ENCODE measurements around the gene CXCL13.
"Not testable (repeated sequence)": the region's sequence is repeated elsewhere in the genome, so short reads cannot be mapped to it uniquely, and the experiment has no call there.

CXCL13 gene

GRCh38 chr4:77629885-77630284 is 24.3 kb downstream of the CXCL13 start:
- in situ Hi-C loops (cut with MboI; ENCODE audit: low pct_unique_long_range_greater_than_20kb, low sequenced_read_pairs, unreplicated experiment), result no loop called here
- TF ChIP-seq CTCF (IDR thresholded peaks at IDR 0.05; ENCODE audit: extremely low read depth, insufficient read depth, missing control alignments), result no peak
- DNase-seq (ENCODE audit: low spot score), result peak; percentile 31

DNA sequence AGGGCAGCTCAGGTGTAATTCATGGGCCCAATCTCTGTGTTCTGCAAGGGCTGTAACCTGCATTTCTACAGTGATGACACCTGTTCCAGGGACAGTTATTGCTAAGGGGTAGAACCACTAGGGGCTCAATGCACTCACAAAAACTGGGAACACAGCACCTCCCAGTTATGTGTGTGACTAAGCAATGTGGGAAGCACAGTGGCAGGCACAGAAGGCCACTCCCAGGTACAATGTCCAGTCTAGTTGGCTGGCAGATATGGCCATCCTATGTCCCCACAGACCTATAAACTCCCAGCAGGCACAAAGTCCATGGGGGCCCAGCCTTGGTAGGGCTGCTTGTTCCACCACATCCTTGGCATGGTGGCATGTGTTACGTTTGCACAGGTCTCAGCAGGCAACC is 25.7 kb downstream of the CXCL13 start:
- DNase-seq (ENCODE audit: low spot score), result no peak
- in situ Hi-C loops (cut with MboI; ENCODE audit: low pct_unique_long_range_greater_than_20kb, low sequenced_read_pairs, unreplicated experiment), result no loop called here
- TF ChIP-seq CTCF (IDR thresholded peaks at IDR 0.05; ENCODE audit: extremely low read depth, insufficient read depth, missing control alignments), result no peak

DNA sequence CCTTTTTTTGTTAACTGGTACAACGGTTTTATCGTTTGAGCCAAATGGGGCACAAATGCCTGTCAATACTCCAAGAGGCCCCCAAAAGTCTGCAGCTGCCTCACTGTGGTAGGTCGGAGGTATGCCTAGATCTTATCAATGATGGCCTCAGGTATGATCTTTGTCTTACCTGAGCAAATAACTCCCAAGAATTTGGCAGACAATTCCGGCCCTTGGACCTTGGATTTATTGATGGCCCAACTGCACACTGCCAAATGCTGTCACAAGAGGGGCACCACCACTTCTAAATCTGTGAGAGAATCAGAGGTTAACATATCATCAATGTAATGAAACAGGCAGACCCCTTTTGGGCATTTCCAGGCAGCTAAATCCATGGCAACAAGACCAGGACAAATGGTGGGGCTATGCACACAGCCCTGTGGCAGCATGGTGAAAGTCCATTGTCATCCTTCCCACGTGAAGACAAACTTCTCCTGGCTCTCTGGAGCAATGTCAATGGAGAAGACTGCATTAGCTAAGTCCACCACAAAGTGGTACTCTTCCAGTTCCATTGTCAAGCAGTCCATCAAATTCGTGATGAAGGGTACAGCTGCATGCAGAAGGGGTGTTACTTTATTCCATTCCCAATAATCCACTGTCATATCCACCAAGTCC is 28.6 kb downstream of the CXCL13 start:
- DNase-seq (ENCODE audit: low spot score), result no peak
- in situ Hi-C loops (cut with MboI; ENCODE audit: low pct_unique_long_range_greater_than_20kb, low sequenced_read_pairs, unreplicated experiment), result no loop called here
- TF ChIP-seq CTCF (IDR thresholded peaks at IDR 0.05; ENCODE audit: extremely low read depth, insufficient read depth, missing control alignments), result no peak

DNA sequence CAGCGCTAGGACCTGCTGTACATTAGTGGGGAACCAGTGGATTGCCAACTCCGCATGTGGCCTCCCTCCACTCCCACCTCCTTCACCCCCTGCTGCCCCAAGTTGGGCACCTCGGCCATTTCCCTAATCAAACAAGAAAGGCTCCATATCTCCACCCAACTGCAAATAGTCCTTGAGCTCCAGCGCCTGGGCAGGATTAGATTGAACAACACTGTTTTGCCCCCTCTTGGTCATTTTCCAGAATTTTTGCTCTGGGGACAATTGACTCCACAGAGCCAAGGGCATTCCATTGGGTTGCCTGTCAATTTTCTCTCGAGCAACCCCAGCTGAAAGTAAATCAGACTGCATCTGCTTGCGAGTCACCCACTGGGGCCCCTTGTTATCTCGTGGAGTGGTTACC is 29.6 kb downstream of the CXCL13 start:
- no peak for TF ChIP-seq CTCF (IDR thresholded peaks at IDR 0.05; ENCODE audit: extremely low read depth, insufficient read depth, missing control alignments)
- in situ Hi-C loops (cut with MboI; ENCODE audit: low pct_unique_long_range_greater_than_20kb, low sequenced_read_pairs, unreplicated experiment), result no loop called here
- no peak for DNase-seq (ENCODE audit: low spot score)

DNA sequence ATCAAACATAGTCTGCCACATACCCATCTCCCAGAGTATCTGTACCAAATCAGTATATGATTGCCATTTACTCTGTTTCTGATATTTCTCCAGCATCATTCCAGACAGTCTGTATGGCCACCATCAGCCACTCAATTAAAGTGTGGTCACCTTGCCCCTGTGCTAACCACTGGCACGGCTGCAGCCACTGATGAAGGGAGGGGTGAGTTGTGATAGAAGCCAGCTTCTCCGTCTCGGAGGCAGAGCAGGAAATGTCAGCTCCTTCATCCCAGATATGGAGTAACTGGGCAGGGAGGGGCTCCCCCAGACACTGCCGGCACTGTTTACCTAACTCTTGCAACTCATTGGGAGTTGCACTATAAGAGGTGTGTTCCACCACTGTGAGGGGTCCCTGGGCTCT is 30.3 kb downstream of the CXCL13 start:
- in situ Hi-C loops (cut with MboI; ENCODE audit: low pct_unique_long_range_greater_than_20kb, low sequenced_read_pairs, unreplicated experiment), result no loop called here
- no peak for DNase-seq (ENCODE audit: low spot score)
- no peak for TF ChIP-seq CTCF (IDR thresholded peaks at IDR 0.05; ENCODE audit: extremely low read depth, insufficient read depth, missing control alignments)

- TF ChIP-seq CTCF (IDR thresholded peaks at IDR 0.05; ENCODE audit: extremely low read depth, insufficient read depth, missing control alignments), result no peak
- DNase-seq (ENCODE audit: low spot score), result no peak
- in situ Hi-C loops (cut with MboI; ENCODE audit: low pct_unique_long_range_greater_than_20kb, low sequenced_read_pairs, unreplicated experiment), result no loop called here
Measured at GRCh38 chr4:77636902-77637301, 31.3 kb downstream of the CXCL13 start.

GRCh38 chr4:77644069-77644468 is 38.4 kb downstream of the CXCL13 start:
- DNase-seq (ENCODE audit: low spot score); in situ Hi-C loops (cut with MboI; ENCODE audit: low pct_unique_long_range_greater_than_20kb, low sequenced_read_pairs, unreplicated experiment): not testable (repeated sequence)
